ENCODE results near the gene SYNGAP1.

DNA sequence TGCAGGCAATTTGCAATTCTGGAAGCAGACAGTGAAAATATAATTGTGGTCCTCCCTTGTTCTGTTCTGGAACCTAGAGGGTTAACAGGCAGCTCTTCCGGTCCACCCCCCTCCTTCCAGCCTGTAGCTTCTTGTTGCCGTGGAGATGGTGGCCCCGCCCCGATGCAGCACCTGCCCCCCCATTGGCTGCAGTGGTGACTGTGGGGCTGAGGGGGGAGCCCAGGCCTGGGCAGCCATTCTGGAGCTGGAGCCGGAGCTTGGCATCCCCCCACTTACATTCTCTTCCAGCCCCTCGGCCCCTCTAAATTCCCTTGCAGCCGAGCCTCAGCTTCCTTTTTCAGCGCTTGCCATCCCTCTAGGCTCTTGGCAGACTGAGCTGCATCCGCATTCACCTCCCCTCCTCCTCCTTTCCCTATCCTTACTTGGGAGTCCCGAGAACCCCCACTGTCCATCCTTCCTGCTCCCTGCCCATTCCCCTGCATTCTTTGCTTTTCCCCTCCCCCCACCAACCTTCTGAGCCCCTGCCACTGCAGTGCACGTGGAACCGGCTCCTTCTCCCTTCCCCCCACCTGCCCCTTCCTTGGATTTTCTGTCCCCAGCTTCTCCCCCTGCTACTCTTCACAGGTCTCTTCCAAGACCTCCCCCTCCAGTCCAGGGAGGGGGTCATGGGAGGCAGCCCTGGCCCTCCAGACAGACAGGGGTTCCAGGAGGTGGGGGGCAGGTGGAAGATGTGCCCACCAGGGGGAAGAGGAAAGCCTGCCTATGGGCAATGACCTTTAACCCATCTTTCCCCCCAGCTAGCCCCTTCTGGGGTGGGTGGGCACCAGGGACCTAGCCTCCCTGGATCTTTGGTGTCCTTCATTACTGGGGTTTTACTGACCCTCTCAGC is 11.4 kb downstream of the SYNGAP1 start:
- TF ChIP-seq, protein P1, sequence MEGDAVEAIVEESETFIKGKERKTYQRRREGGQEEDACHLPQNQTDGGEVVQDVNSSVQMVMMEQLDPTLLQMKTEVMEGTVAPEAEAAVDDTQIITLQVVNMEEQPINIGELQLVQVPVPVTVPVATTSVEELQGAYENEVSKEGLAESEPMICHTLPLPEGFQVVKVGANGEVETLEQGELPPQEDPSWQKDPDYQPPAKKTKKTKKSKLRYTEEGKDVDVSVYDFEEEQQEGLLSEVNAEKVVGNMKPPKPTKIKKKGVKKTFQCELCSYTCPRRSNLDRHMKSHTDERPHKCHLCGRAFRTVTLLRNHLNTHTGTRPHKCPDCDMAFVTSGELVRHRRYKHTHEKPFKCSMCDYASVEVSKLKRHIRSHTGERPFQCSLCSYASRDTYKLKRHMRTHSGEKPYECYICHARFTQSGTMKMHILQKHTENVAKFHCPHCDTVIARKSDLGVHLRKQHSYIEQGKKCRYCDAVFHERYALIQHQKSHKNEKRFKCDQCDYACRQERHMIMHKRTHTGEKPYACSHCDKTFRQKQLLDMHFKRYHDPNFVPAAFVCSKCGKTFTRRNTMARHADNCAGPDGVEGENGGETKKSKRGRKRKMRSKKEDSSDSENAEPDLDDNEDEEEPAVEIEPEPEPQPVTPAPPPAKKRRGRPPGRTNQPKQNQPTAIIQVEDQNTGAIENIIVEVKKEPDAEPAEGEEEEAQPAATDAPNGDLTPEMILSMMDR (conservative IDR thresholded peaks at IDR 0.05 in 1 of 2, IDR thresholded peaks at IDR 0.05 in 1 of 2; ENCODE audit: low read depth in 1 of 2, low read length in 2 of 2), result no peak
- TF ChIP-seq EZH2 (IDR thresholded peaks at IDR 0.05; ENCODE audit: low read length, missing control alignments), result no peak
